GM19239 (cell line): ENCODE measurements around the gene ZNF582.
"Not testable (repeated sequence)": the region's sequence is repeated elsewhere in the genome, so short reads cannot be mapped to it uniquely, and the experiment has no call there.

Experiments
- DNase-seq: peaks from one replicate; pipeline ENCODE4 v3.0.0; 2011; ENCODE audit warnings: low spot score; ENCODE audit not compliant: insufficient read length
- FAIRE-seq: peaks from 2 replicates; lab custom pipeline; 2011; peaks lifted over from hg19 to GRCh38; lab: Jason Lieb, UNC

The ZNF582 gene

DNA sequence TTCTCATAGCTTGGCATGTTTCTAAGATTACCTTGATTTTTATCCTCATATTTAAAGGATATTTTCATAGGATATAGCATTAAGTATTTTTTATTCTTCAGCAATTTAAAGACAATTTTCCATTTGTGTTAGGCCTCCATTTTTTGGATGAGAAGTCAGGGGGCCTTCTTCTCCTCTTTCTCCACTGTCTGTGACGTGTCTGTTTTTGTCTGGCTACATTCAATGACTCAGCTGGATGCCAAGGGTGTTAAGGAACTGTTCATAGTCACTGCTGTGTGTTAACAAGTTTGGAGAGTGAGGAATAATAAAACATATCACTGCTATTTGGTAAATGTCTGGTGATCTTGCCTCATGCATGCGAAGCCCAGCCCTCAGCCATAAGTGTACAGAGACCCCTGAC lies 36.4 kb downstream of the ZNF582 start:
- no peak for DNase-seq
- FAIRE-seq: no peak

DNA sequence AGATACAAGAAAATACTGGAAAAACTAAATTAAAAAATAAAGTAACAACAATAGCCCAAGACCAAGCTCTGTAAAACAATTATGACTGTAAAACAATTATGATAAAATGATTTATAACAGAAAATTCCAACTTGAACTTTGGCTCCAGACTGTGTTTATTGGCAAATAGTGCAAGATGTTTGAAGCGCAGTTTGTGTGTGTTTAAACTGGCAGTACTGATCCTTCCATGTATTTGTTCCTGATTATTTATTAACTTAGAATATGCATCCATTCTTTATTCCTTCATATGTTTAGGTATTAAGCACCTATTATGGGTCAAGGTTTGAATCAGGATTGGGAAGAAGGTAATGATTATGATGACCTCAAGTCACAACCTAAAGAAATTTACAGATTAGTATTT lies 37.8 kb downstream of the ZNF582 start:
- DNase-seq: no peak
- FAIRE-seq: no peak

DNA sequence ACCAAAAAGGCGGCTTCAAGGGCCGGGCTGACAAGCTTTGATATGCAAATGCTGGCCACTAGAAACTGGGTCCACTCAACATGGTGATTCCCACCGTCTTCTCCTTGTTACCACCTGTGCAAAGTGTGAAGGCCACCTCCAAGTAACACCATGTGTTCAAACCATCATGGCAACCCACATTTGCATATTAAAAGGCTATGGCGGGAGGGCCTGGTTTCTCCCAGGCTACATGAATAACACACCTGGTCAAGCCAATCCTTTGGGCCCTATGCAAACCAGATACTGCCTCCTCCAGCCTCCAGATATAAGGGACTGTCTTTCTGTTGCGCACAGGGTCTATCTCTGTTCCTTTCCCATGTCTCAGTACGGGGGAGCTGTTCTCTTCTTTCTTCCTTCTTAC lies 42.1 kb downstream of the ZNF582 start:
- DNase-seq: no peak
- no peak for FAIRE-seq

DNA sequence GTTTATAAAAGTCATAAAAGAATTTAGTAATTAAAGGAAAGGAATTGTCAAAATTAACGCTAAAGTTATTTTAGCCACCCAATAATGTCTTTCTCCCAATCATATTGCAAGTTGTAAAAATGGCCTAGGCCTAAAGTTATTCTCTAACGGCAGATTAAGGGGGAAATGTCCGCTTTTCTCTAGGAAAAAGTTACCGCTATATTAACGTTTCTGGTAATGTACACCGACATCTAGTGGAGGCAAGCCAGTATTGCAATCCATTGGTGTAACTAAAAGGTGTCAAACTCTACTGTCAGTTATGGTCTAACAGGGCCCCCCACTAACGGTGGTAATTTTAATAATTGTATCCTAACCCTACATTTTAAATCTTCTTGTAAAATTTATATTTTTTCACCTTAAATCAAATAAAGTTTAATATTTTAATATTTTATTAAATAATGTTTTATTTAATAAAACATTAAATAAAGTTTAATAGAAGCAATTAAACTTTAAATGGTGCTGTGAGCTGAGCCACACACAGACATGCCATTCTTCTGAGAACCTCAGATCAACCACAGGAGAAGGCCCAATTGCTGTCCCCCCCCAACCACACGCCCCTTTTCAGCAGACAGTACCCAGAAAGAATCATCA lies 42.8 kb downstream of the ZNF582 start:
- FAIRE-seq: no peak
- DNase-seq: peak; percentile 27

DNA sequence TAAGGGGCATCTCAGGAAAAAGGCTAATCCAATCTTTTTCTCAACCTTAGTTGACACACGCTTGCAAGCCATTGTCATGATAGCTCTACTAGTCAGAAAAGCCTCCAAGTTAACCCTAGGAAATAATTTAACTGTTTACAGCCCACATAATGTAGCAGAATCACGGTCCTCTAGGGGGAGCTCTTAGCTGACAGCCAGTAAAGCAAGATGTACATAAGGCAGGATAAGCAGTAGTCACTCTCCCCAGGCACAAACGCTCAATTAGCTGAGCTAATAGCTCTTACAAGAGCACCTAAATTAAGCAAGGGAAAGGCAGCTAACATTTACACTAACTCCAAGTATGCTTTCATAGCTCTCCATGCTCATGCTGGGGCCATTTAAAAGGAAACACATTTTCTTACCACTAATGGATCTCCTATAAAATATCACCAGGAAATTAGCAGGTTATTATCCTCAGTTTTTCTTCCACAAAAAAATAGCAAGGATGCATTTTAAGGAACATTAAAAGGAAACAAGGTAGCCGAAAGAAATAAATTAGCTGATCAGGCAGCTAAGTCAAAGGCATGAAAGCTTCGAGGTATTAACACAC lies 45.0 kb downstream of the ZNF582 start:
- FAIRE-seq (no peak), DNase-seq (no peak)

DNA sequence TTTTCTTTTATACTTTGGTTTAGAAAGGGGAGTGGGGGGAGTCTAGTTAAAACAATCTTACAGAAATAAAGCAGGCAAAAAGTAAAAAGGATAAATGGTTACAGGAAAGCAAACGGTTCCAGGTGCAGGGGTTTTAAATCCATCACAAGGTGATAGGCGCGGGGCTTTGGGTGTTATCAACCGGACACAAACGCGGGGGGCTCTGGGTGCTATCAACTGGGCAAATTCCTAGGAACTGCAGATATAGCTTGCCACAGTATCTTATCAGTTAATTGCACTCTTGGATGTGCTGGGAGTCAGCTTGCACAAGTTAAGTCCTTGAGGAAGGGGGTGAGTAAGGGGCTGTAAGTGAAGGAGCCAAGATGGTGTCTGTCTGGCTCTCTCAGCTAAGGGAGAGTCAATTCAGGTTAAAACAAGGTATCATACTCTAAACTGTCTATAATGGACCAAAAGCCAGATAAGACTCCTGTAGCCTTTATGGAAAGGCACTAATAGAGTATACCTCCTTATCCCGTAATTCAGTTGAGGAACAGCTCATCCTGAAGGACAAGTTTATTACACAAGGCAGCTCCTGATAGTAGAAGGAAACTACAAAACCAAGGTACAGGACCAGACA lies 46.1 kb downstream of the ZNF582 start:
- no peak for FAIRE-seq

DNA sequence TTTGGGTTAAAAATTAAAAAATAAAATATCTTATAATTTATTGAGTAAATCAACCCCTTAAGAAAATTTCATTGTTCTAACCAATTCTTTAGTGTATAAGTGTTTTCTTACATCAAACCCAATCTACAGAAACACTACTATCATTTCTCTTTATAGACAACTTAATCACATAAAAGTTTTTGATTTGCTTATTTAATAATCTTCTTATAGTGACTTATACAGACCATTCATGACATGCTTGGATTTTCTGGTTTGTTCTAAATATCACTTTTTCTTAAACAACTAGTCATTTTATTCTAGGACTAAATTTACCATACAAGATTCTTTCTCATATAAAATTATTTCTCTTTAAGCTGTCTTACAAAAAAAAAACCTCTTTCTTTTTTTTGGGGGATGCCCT lies 51.4 kb downstream of the ZNF582 start:
- DNase-seq (no peak), FAIRE-seq (no peak)

More for the DNA sequence above, 46.1 kb downstream of the ZNF582 start:
- DNase-seq: no peak

DNA sequence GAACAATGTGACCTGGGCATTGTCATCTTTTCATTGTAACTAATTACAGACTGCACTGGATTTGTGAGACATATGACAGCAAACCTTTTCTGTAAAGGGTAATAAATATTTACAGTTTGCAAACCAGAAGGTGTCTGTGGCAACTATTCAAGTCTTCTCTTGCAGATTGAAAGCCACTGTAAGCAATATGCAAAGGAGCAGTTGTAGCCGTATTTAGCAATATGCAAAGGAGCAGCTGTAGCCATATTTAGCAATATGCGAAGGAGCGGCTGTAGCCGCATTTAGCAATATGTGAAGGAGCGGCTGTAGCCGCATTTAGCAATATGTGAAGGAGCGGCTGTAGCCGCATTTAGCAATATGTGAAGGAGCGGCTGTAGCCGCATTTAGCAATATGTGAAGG lies 54.3 kb downstream of the ZNF582 start:
- not testable (repeated sequence) for DNase-seq, FAIRE-seq

DNA sequence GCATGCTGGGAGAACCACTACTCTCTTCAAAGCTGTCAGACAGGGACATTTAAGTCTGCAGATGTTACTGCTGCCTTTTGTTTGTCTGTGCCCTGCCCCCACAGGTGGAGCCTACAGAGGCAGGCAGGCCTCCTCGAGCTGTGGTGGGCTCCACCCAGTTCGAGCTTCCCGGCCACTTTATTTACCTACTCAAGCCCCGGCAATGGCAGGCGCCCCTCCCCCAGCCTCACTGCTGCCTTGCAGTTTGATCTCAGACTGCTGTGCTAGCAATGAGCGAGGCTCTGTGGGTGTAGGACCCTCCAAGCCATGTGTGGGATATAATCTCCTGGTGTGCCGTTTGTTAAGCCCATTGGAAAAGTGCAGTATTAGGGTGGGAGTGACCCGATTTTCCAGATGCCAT lies 56.3 kb downstream of the ZNF582 start:
- DNase-seq, FAIRE-seq: not testable (repeated sequence)

DNA sequence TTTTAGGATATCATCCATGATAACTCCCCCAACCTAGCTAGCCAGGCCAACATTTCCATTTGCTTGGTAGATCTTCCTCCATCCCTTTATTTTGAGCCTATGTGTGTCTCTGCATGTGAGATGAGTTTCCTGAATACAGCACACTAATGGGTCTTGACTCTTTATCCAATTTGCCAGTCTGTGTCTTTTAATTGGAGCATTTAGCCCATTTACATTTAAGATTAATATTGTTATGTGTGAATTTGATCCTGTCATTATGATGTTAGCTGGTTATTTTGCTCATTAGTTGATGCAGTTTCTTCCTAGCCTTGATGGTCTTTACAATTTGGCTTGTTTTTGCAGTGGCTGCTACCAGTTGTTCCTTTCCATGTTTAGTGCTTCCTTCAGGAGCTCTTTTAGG lies 58.0 kb downstream of the ZNF582 start:
- FAIRE-seq, DNase-seq: not testable (repeated sequence)

DNA sequence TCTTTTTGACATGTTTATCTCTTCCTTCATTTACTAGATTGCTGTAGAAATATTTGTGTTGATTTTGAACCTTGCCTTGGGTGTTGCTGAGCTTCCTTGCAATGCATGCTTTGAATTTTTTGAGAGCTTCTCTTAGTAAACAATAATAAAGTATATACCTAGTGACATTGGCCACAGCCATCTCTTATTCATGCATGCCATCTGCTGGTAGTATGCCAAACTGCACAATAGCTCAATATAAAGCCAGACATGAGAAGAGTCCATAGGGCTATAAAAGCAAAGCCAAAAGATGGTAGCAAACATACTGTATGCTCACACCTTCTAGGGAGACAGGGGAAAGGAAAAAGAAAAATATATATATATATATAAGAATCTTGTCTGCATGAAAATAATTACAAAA lies 59.8 kb downstream of the ZNF582 start:
- no peak for FAIRE-seq
- peak; percentile 25 for DNase-seq
